Activated gamma-delta T cell treated with anti-CD3 and anti-CD28 coated beads, Interleukin-2, amount 50 U/mL, for 16 hours (primary cell): ENCODE results near the gene NPLOC4.
"Not testable (repeated sequence)": the region's sequence is repeated elsewhere in the genome, so short reads cannot be mapped to it uniquely, and the experiment has no call there.

ENCODE experiments used
- DNase-seq: peaks from one replicate; pipeline ENCODE4 v3.0.0-alpha.2; 2020; ENCODE audit warnings: low read depth

NPLOC4 gene

GRCh38 chr17:81532490-81533287 is 104.2 kb downstream of the NPLOC4 start:
- DNase-seq = no peak

- not testable (repeated sequence) for DNase-seq
These were observed 104.9 kb downstream of the NPLOC4 start for GRCh38 chr17:81531998-81532404.

- DNase-seq = not testable (repeated sequence)
These were observed 105.9 kb downstream of the NPLOC4 start for GRCh38 chr17:81531013-81531412.

- no peak for DNase-seq
These were observed 107.5 kb downstream of the NPLOC4 start for GRCh38 chr17:81529437-81529803.

GRCh38 chr17:81528651-81529436 is 108.1 kb downstream of the NPLOC4 start:
- no peak for DNase-seq

- no peak for DNase-seq
These were observed 108.6 kb downstream of the NPLOC4 start for GRCh38 chr17:81528384-81528650.

- no peak for DNase-seq
These were observed 109.1 kb downstream of the NPLOC4 start, which contains the start of gene FSCN2 for GRCh38 chr17:81527591-81528383. TSS of gene FSCN2 (plus strand) at chr17:81528377. CDS start at chr17:81528532, 155 bp downstream.

GRCh38 chr17:81526662-81527571 is 110.0 kb downstream of the NPLOC4 start:
- DNase-seq = no peak

- DNase-seq = no peak
These were observed 112.1 kb downstream of the NPLOC4 start for GRCh38 chr17:81524865-81525159.

- DNase-seq = no peak
These were observed 112.7 kb downstream of the NPLOC4 start for GRCh38 chr17:81524039-81524864.

- DNase-seq = no peak
These were observed 113.4 kb downstream of the NPLOC4 start for GRCh38 chr17:81523402-81524038.

- no peak for DNase-seq
These were observed 114.2 kb downstream of the NPLOC4 start for GRCh38 chr17:81522491-81523401.

GRCh38 chr17:81520021-81520901 is 116.7 kb downstream of the NPLOC4 start:
- no peak for DNase-seq

- peak; percentile 52 for DNase-seq
These were observed 117.5 kb downstream of the NPLOC4 start for GRCh38 chr17:81519284-81520020.

- DNase-seq = no peak
These were observed 118.1 kb downstream of the NPLOC4 start for GRCh38 chr17:81518785-81519283.

GRCh38 chr17:81518113-81518784 is 118.7 kb downstream of the NPLOC4 start:
- no peak for DNase-seq
